Liver (tissue), 9 donors: ENCODE data around the gene MCM10. TPM values are rescaled to one million over a fixed set of nuclear protein-coding genes. Genes with fewer than 3 reads are reported as not detected.

Experiments used
- DNase-seq: peaks from one replicate; pipeline ENCODE4 v3.0.0-alpha.2; 2017; ENCODE audit warnings: low spot score
- H3K27ac ChIP-seq, 2 donors: one replicate each; pipeline ENCODE4 v1.7.0; 2013; ENCODE audit warnings: inconsistent platforms in 2 of 2, low read length in 2 of 2, control low read depth in 1 of 2, low read depth in 1 of 2, mild to moderate bottlenecking in 1 of 2
- H3K27me3 ChIP-seq, 4 donors: one replicate each; pipeline versions ENCODE4 v1.6.1 to v1.7.0; 2013; ENCODE audit warnings: low read length in 3 of 4, inconsistent platforms in 1 of 4, mild to moderate bottlenecking in 1 of 4, moderate library complexity in 1 of 4; ENCODE audit not compliant: control insufficient read depth in 4 of 4, insufficient read depth in 4 of 4
- H3K36me3 ChIP-seq, 4 donors: one replicate each; pipeline versions ENCODE4 v1.6.1 to v1.7.0; 2013; ENCODE audit warnings: low read length in 3 of 4, mild to moderate bottlenecking in 3 of 4, low read depth in 1 of 4, moderate library complexity in 1 of 4; ENCODE audit not compliant: control insufficient read depth in 4 of 4, insufficient read depth in 3 of 4
- H3K4me1 ChIP-seq, 4 donors: one replicate each; pipeline versions ENCODE4 v1.6.1 to v1.7.0; 2013; ENCODE audit warnings: low read length in 3 of 4, mild to moderate bottlenecking in 3 of 4, moderate library complexity in 1 of 4; ENCODE audit not compliant: control insufficient read depth in 4 of 4, insufficient read depth in 4 of 4
- H3K4me3 ChIP-seq, 3 donors: one replicate each; pipeline versions ENCODE4 v1.6.1 to v1.7.0; 2013; ENCODE audit warnings: low read length in 3 of 3, control low read depth in 1 of 3, low read depth in 1 of 3, mild to moderate bottlenecking in 1 of 3
- H3K9ac ChIP-seq, 2 donors: one replicate each; pipeline ENCODE4 v1.7.0; 2013; ENCODE audit warnings: low read length in 2 of 2, mild to moderate bottlenecking in 2 of 2, moderate library complexity in 2 of 2, control low read depth in 1 of 2, low read depth in 1 of 2
- H3K9me3 ChIP-seq, 4 donors: one replicate each; pipeline versions ENCODE4 v1.6.1 to v1.7.0; 2013; ENCODE audit warnings: low read length in 3 of 4; ENCODE audit not compliant: control insufficient read depth in 4 of 4
- ATF3 ChIP-seq: IDR thresholded peaks from 2 replicates; pipeline ENCODE4 v1.6.1; 2016; ENCODE audit warnings: antibody characterized with exemption
- FOXA1 ChIP-seq: IDR thresholded peaks from 2 replicates; pipeline ENCODE4 v1.6.1; 2016; ENCODE audit warnings: antibody characterized with exemption
- FOXA2 ChIP-seq: IDR thresholded peaks from 2 replicates; pipeline ENCODE4 v1.6.1; 2016; ENCODE audit warnings: antibody characterized with exemption
- GABPA ChIP-seq, 2 donors: IDR thresholded peaks in 1 of 2; conservative IDR thresholded peaks in 1 of 2; 2 replicates each; pipeline ENCODE4 v1.6.1; 2016; ENCODE audit warnings: antibody characterized with exemption in 2 of 2, mild to moderate bottlenecking in 1 of 2, moderate library complexity in 1 of 2
- HNF4A ChIP-seq, 2 donors: conservative IDR thresholded peaks; 2 replicates each; pipeline ENCODE4 v1.6.1; 2016; ENCODE audit warnings: antibody characterized with exemption in 2 of 2, mild to moderate bottlenecking in 2 of 2
- HNF4G ChIP-seq: IDR thresholded peaks from 2 replicates; pipeline ENCODE4 v1.6.1; 2016; ENCODE audit warnings: antibody characterized with exemption
- JUND ChIP-seq, 2 donors: IDR thresholded peaks; 2 replicates each; pipeline ENCODE4 v1.6.1; 2016; ENCODE audit warnings: antibody characterized with exemption in 2 of 2
- MAX ChIP-seq: IDR thresholded peaks from 2 replicates; pipeline ENCODE4 v1.6.1; 2016; ENCODE audit warnings: antibody characterized with exemption
- NR2F2 ChIP-seq: IDR thresholded peaks from 2 replicates; pipeline ENCODE4 v1.6.1; 2016; ENCODE audit warnings: antibody characterized with exemption
- RXRA ChIP-seq, 2 donors: IDR thresholded peaks; 2 replicates each; pipeline ENCODE4 v1.6.1; 2017 to 2018; ENCODE audit warnings: antibody characterized with exemption in 2 of 2, mild to moderate bottlenecking in 1 of 2
- SP1 ChIP-seq: IDR thresholded peaks from 2 replicates; pipeline ENCODE4 v1.6.1; 2018; ENCODE audit warnings: antibody characterized with exemption, mild to moderate bottlenecking
- ZBTB33 ChIP-seq: IDR thresholded peaks from 2 replicates; pipeline ENCODE4 v1.6.1; 2016; ENCODE audit warnings: antibody characterized with exemption
- WGBS: extraction: QIAGEN DNeasy Blood & Tissue Kit; methylation state at CpG from one replicate; pipeline ENCODE4 v1.1.7; 2013; 5-methylcytosine and 5-hydroxymethylcytosine counted together
- polyA plus RNA-seq, 2 donors: library from polyadenylated mRNA; stranded (reverse) in 1 of 2; unstranded in 1 of 2; fragments of 200-250 nt in 1 of 2; fragments of >200 nt in 1 of 2; fragmentation: Nextera tagmentation in 1 of 2; extraction: Ambion mirVana in 1 of 2; gene quantifications; one replicate each; pipeline versions ENCODE4 v1.2.1 to v1.2.3, GENCODE V29; 2013 to 2015
- total RNA-seq, 2 donors: library from RNA; depleted of rRNA; stranded (reverse); fragments of >200 nt; gene quantifications; one replicate each; pipeline ENCODE4 v1.2.3, GENCODE V29; 2014
- donor health status: healthy.
- donor health status: healthy.
- donor health status: healthy.
- donor health status: healthy.
- donor health status: healthy.

Gene MCM10
- total and polyA plus RNA-seq, 4 donors = under 0.01 to 10.0 (median 0.34) TPM

- Histone ChIP-seq H3K27me3 (no peaks in the 10 kb centered on the region), H3K4me1 (peaks cover 0 to 2% (median 0%) of the 10 kb centered on the region in 4 donors), H3K36me3 (no peaks in the 10 kb centered on the region), H3K9ac (no peak overlapping the region), H3K9me3 (no peaks in the 10 kb centered on the region), H3K4me3 (no peak overlapping the region), H3K27ac (no peak overlapping the region)
- no peak for DNase-seq
- TF ChIP-seq MAX = no peak
- TF ChIP-seq FOXA2 = no peak
- TF ChIP-seq HNF4A (conservative IDR thresholded peaks at IDR 0.05) = no peak
- no peak for TF ChIP-seq JUND (IDR thresholded peaks at IDR 0.05)
- TF ChIP-seq SP1 = no peak
- TF ChIP-seq HNF4G = no peak
- no peak for TF ChIP-seq NR2F2
- no peak for TF ChIP-seq ZBTB33
- TF ChIP-seq FOXA1 = no peak
- TF ChIP-seq GABPA (IDR thresholded peaks at IDR 0.05 in 1 of 2, conservative IDR thresholded peaks at IDR 0.05 in 1 of 2) = no peak
- WGBS = 95% methylated on average over 4 of the region's 4 CpGs
Observed at GRCh38 chr10:13180788-13181187, 19.4 kb downstream of the MCM10 start.

GRCh38 chr10:13182424-13182823 is 21.1 kb downstream of the MCM10 start:
- Histone ChIP-seq H3K4me1 (peaks cover 0 to 2% (median 0%) of the 10 kb centered on the region in 4 donors), H3K4me3 (no peak overlapping the region), H3K36me3 (no peaks in the 10 kb centered on the region), H3K27ac (no peak overlapping the region), H3K9me3 (no peaks in the 10 kb centered on the region), H3K9ac (no peak overlapping the region), H3K27me3 (no peaks in the 10 kb centered on the region)
- TF ChIP-seq HNF4A (conservative IDR thresholded peaks at IDR 0.05) (no peak), FOXA2 (no peak), ATF3 (no peak), ZBTB33 (no peak), FOXA1 (no peak)
- no peak for DNase-seq
- WGBS = 92% methylated on average over 1 of the region's 1 CpG

- Histone ChIP-seq H3K27me3 (no peaks in the 10 kb centered on the region), H3K4me3 (no peak overlapping the region), H3K9ac (no peak overlapping the region), H3K9me3 (no peaks in the 10 kb centered on the region), H3K36me3 (no peaks in the 10 kb centered on the region), H3K27ac (no peak overlapping the region), H3K4me1 (peaks cover 0 to 2% (median 0%) of the 10 kb centered on the region in 4 donors)
- 97% methylated on average over 5 of the region's 5 CpGs for WGBS
- no peak for DNase-seq
- TF ChIP-seq ZBTB33 (no peak), GABPA (IDR thresholded peaks at IDR 0.05 in 1 of 2, conservative IDR thresholded peaks at IDR 0.05 in 1 of 2) (no peak), RXRA (IDR thresholded peaks at IDR 0.05) (no peak), FOXA1 (no peak), FOXA2 (no peak)
Observed at GRCh38 chr10:13183625-13184024, 22.3 kb downstream of the MCM10 start.
